T-helper 1 cell treated with Interleukin-12 subunit alpha and Interleukin-12 subunit beta and Interleukin-4 antibody, amounts not matched to agents 30 μg/mL and 1 μg/mL, for 36 hours (primary cell): ENCODE results near the gene TEX261.

Experiments
- H3K27ac Mint-ChIP-seq: one replicate; pipeline ENCODE4 v1.8.0; 2021; ENCODE audit warnings: mild to moderate bottlenecking, mixed read lengths
- H3K27me3 Mint-ChIP-seq: one replicate; pipeline ENCODE4 v1.8.0; 2021; ENCODE audit warnings: low read depth, mixed read lengths
- H3K36me3 Mint-ChIP-seq: one replicate; pipeline ENCODE4 v1.8.0; 2021; ENCODE audit warnings: low read depth, mixed read lengths
- H3K4me1 Mint-ChIP-seq: one replicate; pipeline ENCODE4 v1.8.0; 2021; ENCODE audit warnings: low read depth, mixed read lengths
- H3K4me3 Mint-ChIP-seq: one replicate; pipeline ENCODE4 v1.8.0; 2021; ENCODE audit warnings: mild to moderate bottlenecking, moderate library complexity, mixed read lengths
- H3K9me3 Mint-ChIP-seq: one replicate; pipeline ENCODE4 v1.8.0; 2021; ENCODE audit warnings: mixed read lengths

Gene TEX261

GRCh38 chr2:70943205-70943871, 51.3 kb downstream of the TEX261 start:
- Mint-ChIP-seq H3K9me3 (no peaks in the 10 kb centered on the region), H3K36me3 (no peaks in the 10 kb centered on the region), H3K27ac (no peak overlapping the region), H3K4me1 (peaks cover 13% of the 10 kb centered on the region), H3K4me3 (no peak overlapping the region), H3K27me3 (peaks cover 19% of the 10 kb centered on the region)

GRCh38 chr2:70942396-70943204, 52.1 kb downstream of the TEX261 start:
- Mint-ChIP-seq H3K27me3 (peaks cover 19% of the 10 kb centered on the region), H3K4me3 (no peak overlapping the region), H3K9me3 (no peaks in the 10 kb centered on the region), H3K4me1 (peaks cover 8% of the 10 kb centered on the region), H3K27ac (no peak overlapping the region), H3K36me3 (no peaks in the 10 kb centered on the region)

GRCh38 chr2:70941701-70942100, 53.0 kb downstream of the TEX261 start:
- Mint-ChIP-seq H3K4me3 (no peak overlapping the region), H3K27me3 (peaks cover 15% of the 10 kb centered on the region), H3K27ac (no peak overlapping the region), H3K9me3 (no peaks in the 10 kb centered on the region), H3K36me3 (no peaks in the 10 kb centered on the region), H3K4me1 (peaks cover 3% of the 10 kb centered on the region)

- Mint-ChIP-seq H3K4me3 (no peak overlapping the region), H3K36me3 (no peaks in the 10 kb centered on the region), H3K9me3 (no peaks in the 10 kb centered on the region), H3K27ac (no peak overlapping the region), H3K27me3 (peaks cover 14% of the 10 kb centered on the region), H3K4me1 (peaks cover 2% of the 10 kb centered on the region)
Observed at GRCh38 chr2:70941186-70941585, 53.5 kb downstream of the TEX261 start.

DNA sequence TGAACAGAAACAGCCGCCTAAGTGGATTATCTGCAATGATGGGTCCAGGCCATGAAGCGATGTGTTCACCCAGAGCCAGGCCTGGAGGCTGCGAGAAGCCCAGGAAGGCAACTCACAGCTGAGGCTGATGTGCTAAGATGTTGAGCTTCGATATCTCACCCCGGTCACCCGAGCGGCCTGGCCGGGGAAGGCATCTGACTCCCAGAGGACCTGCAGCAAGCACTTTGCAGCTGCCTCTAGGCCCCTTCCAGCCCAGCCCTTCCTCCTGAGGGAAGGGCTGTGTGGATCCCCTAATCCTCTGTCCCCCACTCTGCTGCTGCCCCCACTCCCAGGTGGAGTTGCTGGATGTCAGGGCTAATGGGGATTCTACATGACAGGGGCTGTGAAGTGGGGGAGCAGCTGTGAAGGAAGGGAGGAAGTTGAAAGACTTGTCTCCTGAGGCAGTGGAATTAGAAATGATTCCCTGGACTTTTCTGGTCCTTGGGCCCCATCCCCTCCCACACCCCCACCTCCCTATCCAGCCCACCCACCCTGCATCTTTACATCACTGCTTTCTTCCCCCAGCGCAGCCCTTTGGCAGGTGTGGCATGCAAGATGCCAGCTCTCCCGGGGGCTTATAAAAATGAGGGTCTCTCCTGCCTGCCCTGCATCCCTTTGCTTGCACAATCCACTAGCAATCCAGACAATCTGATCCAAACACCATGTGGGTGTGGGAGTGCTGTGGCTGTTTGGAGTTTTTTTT, 54.7 kb downstream of the TEX261 start:
- H3K4me3 Mint-ChIP-seq: no peak overlapping the region
- no peak overlapping the region for H3K27ac Mint-ChIP-seq
- H3K9me3 Mint-ChIP-seq: no peaks in the 10 kb centered on the region
- no peaks in the 10 kb centered on the region for H3K36me3 Mint-ChIP-seq
- H3K27me3 Mint-ChIP-seq: peaks cover 13% of the 10 kb centered on the region
- no peaks in the 10 kb centered on the region for H3K4me1 Mint-ChIP-seq

- no peaks in the 10 kb centered on the region for H3K4me1 Mint-ChIP-seq
Observed at GRCh38 chr2:70939001-70939838, 55.5 kb downstream of the TEX261 start.

GRCh38 chr2:70938586-70938950, 56.1 kb downstream of the TEX261 start:
- H3K27ac Mint-ChIP-seq: no peak overlapping the region
- no peaks in the 10 kb centered on the region for H3K9me3 Mint-ChIP-seq
- H3K4me1 Mint-ChIP-seq: no peaks in the 10 kb centered on the region
- peaks cover 18% of the 10 kb centered on the region for H3K27me3 Mint-ChIP-seq
- H3K4me3 Mint-ChIP-seq: no peak overlapping the region
- no peaks in the 10 kb centered on the region for H3K36me3 Mint-ChIP-seq

More at GRCh38 chr2:70939001-70939838, 55.5 kb downstream of the TEX261 start:
- no peaks in the 10 kb centered on the region for H3K9me3 Mint-ChIP-seq
- no peak overlapping the region for H3K27ac Mint-ChIP-seq
- no peak overlapping the region for H3K4me3 Mint-ChIP-seq
- peaks cover 17% of the 10 kb centered on the region for H3K27me3 Mint-ChIP-seq
- no peaks in the 10 kb centered on the region for H3K36me3 Mint-ChIP-seq

- peaks cover 18% of the 10 kb centered on the region for H3K27me3 Mint-ChIP-seq
- no peak overlapping the region for H3K4me3 Mint-ChIP-seq
- H3K4me1 Mint-ChIP-seq: no peaks in the 10 kb centered on the region
- H3K27ac Mint-ChIP-seq: no peak overlapping the region
- no peaks in the 10 kb centered on the region for H3K36me3 Mint-ChIP-seq
- no peaks in the 10 kb centered on the region for H3K9me3 Mint-ChIP-seq
Observed at GRCh38 chr2:70937866-70938585, 56.6 kb downstream of the TEX261 start.

GRCh38 chr2:70936979-70937811, 57.5 kb downstream of the TEX261 start:
- H3K4me1 Mint-ChIP-seq: no peaks in the 10 kb centered on the region
- no peaks in the 10 kb centered on the region for H3K9me3 Mint-ChIP-seq
- H3K27me3 Mint-ChIP-seq: peaks cover 18% of the 10 kb centered on the region
- no peak overlapping the region for H3K4me3 Mint-ChIP-seq
- H3K36me3 Mint-ChIP-seq: no peaks in the 10 kb centered on the region
- H3K27ac Mint-ChIP-seq: no peak overlapping the region

- Mint-ChIP-seq H3K9me3 (no peaks in the 10 kb centered on the region), H3K27me3 (peaks cover 22% of the 10 kb centered on the region), H3K4me3 (no peak overlapping the region), H3K27ac (no peak overlapping the region), H3K36me3 (no peaks in the 10 kb centered on the region), H3K4me1 (no peaks in the 10 kb centered on the region)
Observed at GRCh38 chr2:70936165-70936978, 58.3 kb downstream of the TEX261 start.
